HL-60/S4 (cell line): Measurements from ENCODE around the gene WDR70.
"Not testable (repeated sequence)": the region's sequence is repeated elsewhere in the genome, so short reads cannot be mapped to it uniquely, and the experiment has no call there.

Experiments
- in situ Hi-C: fragments of 300-500 bp; cut with MboI; formaldehyde crosslinking; loops from 2 replicates; pipeline ENCODE4 v1.14.3; 2022; ENCODE audit warnings: low sequenced_read_pairs

WDR70 gene

GRCh38 chr5:37668524-37669047 is 289.5 kb downstream of the WDR70 start:
- in situ Hi-C loops: no loop called here

- in situ Hi-C loops: not testable (repeated sequence)
Observed at GRCh38 chr5:37672118-37672588, 293.0 kb downstream of the WDR70 start.

GRCh38 chr5:37674361-37674760 is 295.2 kb downstream of the WDR70 start:
- in situ Hi-C loops: not testable (repeated sequence)

GRCh38 chr5:37679326-37679725 is 300.2 kb downstream of the WDR70 start:
- in situ Hi-C loops: not testable (repeated sequence)

- in situ Hi-C loops: not testable (repeated sequence)
Observed at GRCh38 chr5:37679903-37680302, 300.8 kb downstream of the WDR70 start.

GRCh38 chr5:37683072-37683471 is 304.0 kb downstream of the WDR70 start:
- in situ Hi-C loops: no loop called here

- in situ Hi-C loops: no loop called here
Observed at GRCh38 chr5:37685211-37685610, 306.1 kb downstream of the WDR70 start.

- in situ Hi-C loops: no loop called here
Observed at GRCh38 chr5:37685816-37686215, 306.7 kb downstream of the WDR70 start.

GRCh38 chr5:37688925-37689324 is 309.8 kb downstream of the WDR70 start:
- in situ Hi-C loops: not testable (repeated sequence)

GRCh38 chr5:37694333-37694732 is 315.2 kb downstream of the WDR70 start:
- in situ Hi-C loops: not testable (repeated sequence)

- in situ Hi-C loops: no loop called here
Observed at GRCh38 chr5:37694867-37695266, 315.7 kb downstream of the WDR70 start.

- in situ Hi-C loops: no loop called here
Observed at GRCh38 chr5:37695647-37696046, 316.5 kb downstream of the WDR70 start.

GRCh38 chr5:37696190-37697021 is 317.3 kb downstream of the WDR70 start:
- in situ Hi-C loops: no loop called here

- in situ Hi-C loops: no loop called here
Observed at GRCh38 chr5:37701868-37702267, 322.8 kb downstream of the WDR70 start.

- in situ Hi-C loops: no loop called here
Observed at GRCh38 chr5:37703841-37704241, 324.7 kb downstream of the WDR70 start.

- in situ Hi-C loops: no loop called here
Observed at GRCh38 chr5:37704406-37704805, 325.3 kb downstream of the WDR70 start.

- in situ Hi-C loops: no loop called here
Observed at GRCh38 chr5:37709020-37709419, 329.9 kb downstream of the WDR70 start.

- in situ Hi-C loops: no loop called here
Observed at GRCh38 chr5:37710965-37711364, 331.8 kb downstream of the WDR70 start.

GRCh38 chr5:37712750-37713149 is 333.6 kb downstream of the WDR70 start:
- in situ Hi-C loops: no loop called here

- in situ Hi-C loops: no loop called here
Observed at GRCh38 chr5:37714756-37715155, 335.6 kb downstream of the WDR70 start.

- in situ Hi-C loops: no loop called here
Observed at GRCh38 chr5:37715361-37715760, 336.2 kb downstream of the WDR70 start.

- in situ Hi-C loops: no loop called here
Observed at GRCh38 chr5:37715992-37716391, 336.9 kb downstream of the WDR70 start.
